Measurements from ENCODE around the gene DCLK2. TPM values are rescaled to one million over a fixed set of nuclear protein-coding genes. Genes with fewer than 3 reads are reported as not detected.

DCLK2 gene
- total RNA-seq, 1 donor from 2014 or later: 49.2 TPM

DNA sequence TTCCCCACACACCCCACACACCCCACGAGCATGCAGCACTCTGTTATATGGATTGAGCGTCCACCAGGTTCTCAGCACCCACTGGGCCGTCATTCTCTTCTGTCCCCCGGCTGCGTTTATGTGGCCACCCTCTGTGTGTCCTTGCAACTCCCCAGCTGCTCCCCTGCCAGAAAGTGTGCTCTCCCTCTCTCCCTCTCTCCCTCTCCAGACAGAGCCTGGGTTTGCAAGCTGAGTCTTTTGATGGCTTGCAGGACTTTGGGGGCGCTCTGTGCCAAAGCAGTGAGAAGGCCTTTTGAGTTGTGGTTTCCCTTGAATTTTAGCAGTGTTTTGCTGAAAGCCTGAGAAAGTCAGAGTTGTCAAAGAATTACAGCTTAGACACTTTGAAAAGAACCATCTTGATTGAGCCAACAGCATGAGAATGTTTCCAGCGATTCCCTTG is 173.5 kb downstream of the DCLK2 start:
- Mint-ChIP-seq H3K4me3 (no peak overlapping the region), H3K36me3 (peaks cover 52% of the 10 kb centered on the region), H3K27me3 (ENCODE audit: low read depth) (no peaks in the 10 kb centered on the region), H3K9me3 (no peaks in the 10 kb centered on the region), H3K4me1 (peaks cover 8% of the 10 kb centered on the region), H3K27ac (peak overlapping the region; percentile 85)
- DNase-seq (ENCODE audit: low spot score in 2 of 2, unreplicated experiment in 2 of 2): no peak
- TF ChIP-seq, protein P1, sequence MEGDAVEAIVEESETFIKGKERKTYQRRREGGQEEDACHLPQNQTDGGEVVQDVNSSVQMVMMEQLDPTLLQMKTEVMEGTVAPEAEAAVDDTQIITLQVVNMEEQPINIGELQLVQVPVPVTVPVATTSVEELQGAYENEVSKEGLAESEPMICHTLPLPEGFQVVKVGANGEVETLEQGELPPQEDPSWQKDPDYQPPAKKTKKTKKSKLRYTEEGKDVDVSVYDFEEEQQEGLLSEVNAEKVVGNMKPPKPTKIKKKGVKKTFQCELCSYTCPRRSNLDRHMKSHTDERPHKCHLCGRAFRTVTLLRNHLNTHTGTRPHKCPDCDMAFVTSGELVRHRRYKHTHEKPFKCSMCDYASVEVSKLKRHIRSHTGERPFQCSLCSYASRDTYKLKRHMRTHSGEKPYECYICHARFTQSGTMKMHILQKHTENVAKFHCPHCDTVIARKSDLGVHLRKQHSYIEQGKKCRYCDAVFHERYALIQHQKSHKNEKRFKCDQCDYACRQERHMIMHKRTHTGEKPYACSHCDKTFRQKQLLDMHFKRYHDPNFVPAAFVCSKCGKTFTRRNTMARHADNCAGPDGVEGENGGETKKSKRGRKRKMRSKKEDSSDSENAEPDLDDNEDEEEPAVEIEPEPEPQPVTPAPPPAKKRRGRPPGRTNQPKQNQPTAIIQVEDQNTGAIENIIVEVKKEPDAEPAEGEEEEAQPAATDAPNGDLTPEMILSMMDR (IDR thresholded peaks at IDR 0.05; ENCODE audit: unreplicated experiment): no peak

DNA sequence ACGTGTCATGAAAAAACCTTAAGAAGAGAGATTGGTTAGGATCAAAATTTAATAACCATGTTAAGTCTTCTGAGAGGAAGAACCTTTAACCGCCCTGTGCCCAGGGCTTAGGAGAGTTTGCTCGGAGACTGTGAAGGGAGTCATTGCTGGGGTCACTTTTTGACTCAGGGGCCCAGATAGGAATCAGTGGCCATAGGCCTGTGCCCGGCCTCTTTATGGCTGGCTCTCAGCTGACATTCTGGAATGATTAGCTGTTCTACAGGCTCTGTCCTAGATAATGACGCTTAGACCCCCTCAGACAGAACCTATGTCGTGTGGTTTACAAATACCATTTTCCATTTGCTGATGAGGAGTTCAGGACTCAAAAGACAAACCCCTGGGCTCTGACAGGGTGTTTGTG is 174.1 kb downstream of the DCLK2 start:
- DNase-seq (ENCODE audit: low spot score in 2 of 2, unreplicated experiment in 2 of 2): no peak
- Mint-ChIP-seq H3K9me3 (no peaks in the 10 kb centered on the region), H3K36me3 (peaks cover 47% of the 10 kb centered on the region), H3K4me1 (peaks cover 8% of the 10 kb centered on the region), H3K27ac (peak overlapping the region; percentile 85), H3K27me3 (ENCODE audit: low read depth) (no peaks in the 10 kb centered on the region), H3K4me3 (no peak overlapping the region)
- TF ChIP-seq, protein P1 (IDR thresholded peaks at IDR 0.05; ENCODE audit: unreplicated experiment): no peak

DNA sequence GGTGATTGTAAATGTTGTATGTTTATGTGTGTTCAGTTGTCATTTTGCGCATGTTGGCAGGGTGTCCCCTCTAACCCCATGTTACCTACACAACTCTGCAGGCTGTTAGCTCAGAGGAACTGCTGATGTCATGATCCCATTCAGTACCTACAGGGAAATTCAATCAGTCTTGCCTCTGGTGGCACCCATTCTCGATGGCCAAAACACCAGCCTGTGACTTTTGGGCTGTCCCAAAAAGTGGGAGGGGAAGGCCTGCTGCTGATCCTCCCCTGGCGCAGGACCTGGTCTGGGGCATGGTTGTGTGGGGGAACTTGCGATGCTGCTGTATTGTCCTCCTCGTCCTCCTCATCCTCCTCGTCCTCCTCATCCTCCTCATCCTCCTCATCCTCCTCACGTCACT is 174.5 kb downstream of the DCLK2 start:
- TF ChIP-seq, protein P1 (IDR thresholded peaks at IDR 0.05; ENCODE audit: unreplicated experiment): no peak
- Mint-ChIP-seq H3K4me3 (no peak overlapping the region), H3K4me1 (peaks cover 8% of the 10 kb centered on the region), H3K27ac (peak overlapping the region; percentile 22), H3K27me3 (ENCODE audit: low read depth) (no peaks in the 10 kb centered on the region), H3K9me3 (no peaks in the 10 kb centered on the region), H3K36me3 (peaks cover 45% of the 10 kb centered on the region)
- no peak for DNase-seq (ENCODE audit: low spot score in 2 of 2, unreplicated experiment in 2 of 2)

DNA sequence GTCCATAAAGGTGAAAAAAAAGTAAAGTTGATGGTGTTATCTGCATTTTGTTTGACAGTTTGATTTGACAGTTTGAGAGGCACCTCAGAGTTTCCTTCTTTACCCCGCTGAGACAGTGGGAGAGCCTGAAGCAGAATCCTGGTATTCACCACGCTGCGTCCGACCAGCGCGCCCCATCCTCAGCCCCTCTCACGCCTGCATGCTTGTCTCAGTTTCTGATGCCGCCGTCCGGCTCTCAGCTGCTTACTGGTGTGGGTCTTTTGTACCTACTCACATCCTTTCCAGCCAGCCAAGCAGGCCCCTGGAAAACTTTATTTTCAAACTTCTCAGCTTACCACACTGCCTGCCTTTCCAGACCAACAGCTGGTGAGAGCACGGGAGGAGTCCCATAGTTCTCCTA is 175.2 kb downstream of the DCLK2 start:
- DNase-seq (ENCODE audit: low spot score in 2 of 2, unreplicated experiment in 2 of 2): no peak
- Mint-ChIP-seq H3K36me3 (peaks cover 41% of the 10 kb centered on the region), H3K4me3 (no peak overlapping the region), H3K9me3 (no peaks in the 10 kb centered on the region), H3K4me1 (peaks cover 8% of the 10 kb centered on the region), H3K27me3 (ENCODE audit: low read depth) (no peaks in the 10 kb centered on the region), H3K27ac (peak overlapping the region; percentile 3)
- TF ChIP-seq, protein P1 (IDR thresholded peaks at IDR 0.05; ENCODE audit: unreplicated experiment): no peak

DNA sequence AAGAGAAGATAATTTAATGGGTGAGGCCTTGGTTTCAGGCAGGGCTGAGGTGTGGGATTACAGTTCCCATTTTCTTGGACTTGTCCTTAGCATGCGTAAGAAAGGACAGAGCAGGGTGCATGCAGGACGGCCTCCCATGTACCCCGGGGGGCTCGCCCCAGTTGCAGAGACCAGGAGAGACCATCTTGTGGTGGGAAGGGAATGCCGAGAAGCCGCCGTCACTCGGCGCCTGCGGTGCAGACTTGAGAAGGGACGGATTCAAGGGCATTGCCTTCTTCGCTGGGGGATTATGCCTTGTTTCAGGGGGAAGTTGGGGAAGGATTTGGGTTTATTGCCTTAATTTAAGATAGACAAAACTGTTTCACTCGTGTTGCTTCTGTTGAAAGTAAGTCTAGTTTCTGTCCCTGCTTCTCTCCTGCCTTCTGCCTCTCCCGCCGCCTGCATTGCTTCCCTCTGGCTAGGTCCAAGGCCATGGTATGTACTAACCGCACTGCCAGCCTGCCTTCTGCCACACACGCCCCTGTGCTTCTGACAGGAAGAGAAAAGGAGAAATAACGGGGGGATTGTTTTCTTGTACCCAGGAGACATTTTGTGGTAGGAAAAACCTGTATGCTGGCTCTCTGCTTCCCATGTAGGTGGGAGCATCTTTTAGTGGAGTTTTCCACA is 175.9 kb downstream of the DCLK2 start:
- no peak overlapping the region for H3K4me3 Mint-ChIP-seq
- no peaks in the 10 kb centered on the region for H3K27me3 Mint-ChIP-seq (ENCODE audit: low read depth)
- H3K27ac Mint-ChIP-seq: peak overlapping the region; percentile 3
- TF ChIP-seq, protein P1 (IDR thresholded peaks at IDR 0.05; ENCODE audit: unreplicated experiment): no peak
- no peak for DNase-seq (ENCODE audit: low spot score in 2 of 2, unreplicated experiment in 2 of 2)
- peaks cover 39% of the 10 kb centered on the region for H3K36me3 Mint-ChIP-seq
- H3K9me3 Mint-ChIP-seq: no peaks in the 10 kb centered on the region
- H3K4me1 Mint-ChIP-seq: peaks cover 10% of the 10 kb centered on the region
